ENCODE measurements around the gene ACSL3.

ACSL3 gene

GRCh38 chr2:222879604-222879933, 18.7 kb downstream of the ACSL3 start:
- no peak for DNase-seq (ENCODE audit: low spot score)

GRCh38 chr2:222882484-222882928, 21.7 kb downstream of the ACSL3 start:
- DNase-seq (ENCODE audit: low spot score): no peak

- DNase-seq (ENCODE audit: low spot score): no peak
These were observed 22.6 kb downstream of the ACSL3 start for GRCh38 chr2:222883420-222883819.

- no peak for DNase-seq (ENCODE audit: low spot score)
These were observed 23.4 kb downstream of the ACSL3 start for GRCh38 chr2:222884114-222884771.

- no peak for DNase-seq (ENCODE audit: low spot score)
These were observed 24.1 kb downstream of the ACSL3 start for GRCh38 chr2:222884805-222885424.

- DNase-seq (ENCODE audit: low spot score): no peak
These were observed 26.3 kb downstream of the ACSL3 start for GRCh38 chr2:222887124-222887523.

GRCh38 chr2:222888716-222889115, 27.9 kb downstream of the ACSL3 start:
- no peak for DNase-seq (ENCODE audit: low spot score)

- no peak for DNase-seq (ENCODE audit: low spot score)
These were observed 31.1 kb downstream of the ACSL3 start for GRCh38 chr2:222891890-222892289.

- DNase-seq (ENCODE audit: low spot score): peak; percentile 36
These were observed 31.5 kb downstream of the ACSL3 start for GRCh38 chr2:222892321-222892720.

- no peak for DNase-seq (ENCODE audit: low spot score)
These were observed 31.9 kb downstream of the ACSL3 start for GRCh38 chr2:222892761-222893160.

GRCh38 chr2:222893716-222894115, 32.9 kb downstream of the ACSL3 start:
- DNase-seq (ENCODE audit: low spot score): no peak

GRCh38 chr2:222895144-222895543, 34.3 kb downstream of the ACSL3 start:
- no peak for DNase-seq (ENCODE audit: low spot score)

GRCh38 chr2:222897898-222898297, 37.1 kb downstream of the ACSL3 start:
- DNase-seq (ENCODE audit: low spot score): no peak

- no peak for DNase-seq (ENCODE audit: low spot score)
These were observed 38.8 kb downstream of the ACSL3 start for GRCh38 chr2:222899413-222900181.

- DNase-seq (ENCODE audit: low spot score): peak; percentile 21
These were observed 39.5 kb downstream of the ACSL3 start for GRCh38 chr2:222900354-222900753.

GRCh38 chr2:222902660-222903059, 41.8 kb downstream of the ACSL3 start:
- no peak for DNase-seq (ENCODE audit: low spot score)

GRCh38 chr2:222903234-222904220, 42.7 kb downstream of the ACSL3 start:
- peak; percentile 24 for DNase-seq (ENCODE audit: low spot score)

GRCh38 chr2:222904557-222905258, 43.9 kb downstream of the ACSL3 start:
- peak; percentile 81 for DNase-seq (ENCODE audit: low spot score)

- DNase-seq (ENCODE audit: low spot score): no peak
These were observed 46.2 kb downstream of the ACSL3 start for GRCh38 chr2:222907048-222907447.

- DNase-seq (ENCODE audit: low spot score): no peak
These were observed 47.1 kb downstream of the ACSL3 start for GRCh38 chr2:222907790-222908441.

GRCh38 chr2:222909286-222909685, 48.5 kb downstream of the ACSL3 start:
- no peak for DNase-seq (ENCODE audit: low spot score)

Measured in hepatic stellate cell (primary cell).